ENCODE results near the gene BRIP1.

GRCh38 chr17:61743766-61744165 lies 119.6 kb downstream of the BRIP1 start:
- no peak for TF ChIP-seq CTCF (IDR thresholded peaks at IDR 0.05)
- no peak for TF ChIP-seq POLR2A (IDR thresholded peaks at IDR 0.05)
- TF ChIP-seq EP300 (IDR thresholded peaks at IDR 0.05): no peak

Measured in stomach (tissue), 4 donors.